Mesenchymal stem cell (in vitro differentiated cells and primary cell): ENCODE measurements around the gene ARHGAP6.
A peak's percentile ranks its signal among the peaks of the same experiment; 100 is the strongest.

ENCODE experiments used
- DNase-seq: peaks from one replicate; pipeline ENCODE4 v3.0.0-alpha.2; 2013
- H2AFZ ChIP-seq: one replicate; pipeline ENCODE4 v1.6.1; 2013; ENCODE audit warnings: low read depth, mild to moderate bottlenecking, control low read depth, inconsistent platforms, low read length, moderate library complexity
- H2AK5ac ChIP-seq: 2 replicates; pipeline ENCODE4 v1.6.1; 2013; ENCODE audit warnings: low read length, moderate library complexity, mild to moderate bottlenecking, inconsistent platforms; ENCODE audit not compliant: severe bottlenecking
- H2BK120ac ChIP-seq: one replicate; pipeline ENCODE4 v1.6.1; 2013; ENCODE audit warnings: low read depth, mild to moderate bottlenecking, inconsistent platforms, low read length, moderate library complexity
- H2BK12ac ChIP-seq, 2 experiments: one replicate each; pipeline ENCODE4 v1.6.1; 2013; ENCODE audit warnings: inconsistent platforms in 2 of 2, low read length in 2 of 2, mild to moderate bottlenecking in 2 of 2, moderate library complexity in 2 of 2, control low read depth in 1 of 2
- H2BK15ac ChIP-seq: one replicate; pipeline ENCODE4 v1.6.1; 2013; ENCODE audit warnings: mild to moderate bottlenecking, low read depth, inconsistent platforms; ENCODE audit not compliant: poor library complexity, severe bottlenecking
- H2BK5ac ChIP-seq: 2 replicates; pipeline ENCODE4 v1.6.1; 2013; ENCODE audit warnings: low read depth, mild to moderate bottlenecking, low read length, control low read depth, inconsistent platforms; ENCODE audit not compliant: poor library complexity, severe bottlenecking
- H3K14ac ChIP-seq, 2 experiments: one replicate each; pipeline ENCODE4 v1.6.1; 2013; ENCODE audit warnings: inconsistent platforms in 2 of 2, low read length in 2 of 2, control low read depth in 1 of 2, mild to moderate bottlenecking in 1 of 2, moderate library complexity in 1 of 2
- H3K18ac ChIP-seq, 2 experiments: one replicate each; pipeline ENCODE4 v1.6.1; 2013; ENCODE audit warnings: inconsistent platforms in 2 of 2, low read length in 2 of 2, control low read depth in 1 of 2, low read depth in 1 of 2, mild to moderate bottlenecking in 1 of 2
- H3K23ac ChIP-seq, 2 experiments: one replicate each; pipeline ENCODE4 v1.6.1; 2013; ENCODE audit warnings: inconsistent platforms in 2 of 2, low read length in 2 of 2, mild to moderate bottlenecking in 2 of 2, moderate library complexity in 2 of 2, control low read depth in 1 of 2
- H3K27ac ChIP-seq: 2 replicates; pipeline ENCODE4 v1.5.1; 2013; ENCODE audit warnings: mild to moderate bottlenecking, moderate library complexity, low read length, control low read depth, inconsistent platforms; ENCODE audit not compliant: poor library complexity, severe bottlenecking
- H3K27me3 ChIP-seq, 2 experiments: 2 replicates each; pipeline versions ENCODE4 v1.6.1 to v1.7.0; 2013; ENCODE audit warnings: low read length in 2 of 2, mild to moderate bottlenecking in 2 of 2, moderate library complexity in 2 of 2, control low read depth in 1 of 2, inconsistent platforms in 1 of 2; ENCODE audit not compliant: control insufficient read depth in 1 of 2, insufficient read depth in 1 of 2
- H3K36me3 ChIP-seq, 2 experiments: 2 replicates each; pipeline versions ENCODE4 v1.6.1 to v1.7.0; 2013; ENCODE audit warnings: low read length in 2 of 2, control low read depth in 1 of 2, inconsistent platforms in 1 of 2, low read depth in 1 of 2, mild to moderate bottlenecking in 1 of 2; ENCODE audit not compliant: insufficient read depth in 2 of 2, control insufficient read depth in 1 of 2
- H3K4ac ChIP-seq, 2 experiments: one replicate each; pipeline ENCODE4 v1.6.1; 2013; ENCODE audit warnings: inconsistent platforms in 2 of 2, low read length in 2 of 2, mild to moderate bottlenecking in 2 of 2, moderate library complexity in 2 of 2, control low read depth in 1 of 2, low read depth in 1 of 2
- H3K4me1 ChIP-seq: 2 replicates; pipeline ENCODE4 v1.6.1; 2013; ENCODE audit warnings: low read depth, low read length, control low read depth; ENCODE audit not compliant: control insufficient read depth, insufficient read depth
- H3K4me2 ChIP-seq: 2 replicates; pipeline ENCODE4 v1.6.1; 2013; ENCODE audit warnings: low read length, mild to moderate bottlenecking, inconsistent platforms; ENCODE audit not compliant: poor library complexity, severe bottlenecking
- H3K4me3 ChIP-seq, 2 experiments: 2 replicates each; pipeline versions ENCODE4 v1.5.1 to v1.7.0; 2013; ENCODE audit warnings: low read length in 2 of 2, mild to moderate bottlenecking in 2 of 2, control low read depth in 1 of 2, low read depth in 1 of 2; ENCODE audit not compliant: insufficient read depth in 1 of 2
- H3K79me1 ChIP-seq: replicated peaks from 2 replicates; pipeline ENCODE4 v1.6.1; 2013; ENCODE audit warnings: mild to moderate bottlenecking, control low read depth, low read length, inconsistent platforms; ENCODE audit not compliant: poor library complexity, severe bottlenecking
- H3K9ac ChIP-seq: 2 replicates; pipeline ENCODE4 v1.7.0; 2013; ENCODE audit warnings: mild to moderate bottlenecking, low read length, moderate library complexity
- H3K9me3 ChIP-seq: 2 replicates; pipeline ENCODE4 v1.7.0; 2013; ENCODE audit warnings: mild to moderate bottlenecking, low read length; ENCODE audit not compliant: control insufficient read depth
- H4K8ac ChIP-seq: one replicate; pipeline ENCODE4 v1.6.1; 2013; ENCODE audit warnings: inconsistent platforms, mild to moderate bottlenecking, low read length, moderate library complexity
- H4K91ac ChIP-seq: one replicate; pipeline ENCODE4 v1.6.1; 2013; ENCODE audit warnings: mild to moderate bottlenecking, low read length, inconsistent platforms
- WGBS: methylation state at CpG from one replicate; pipeline ENCODE4 v1.1.7; 2013; ENCODE audit warnings: mixed read lengths; 5-methylcytosine and 5-hydroxymethylcytosine counted together

The ARHGAP6 gene

GRCh38 chrX:11408109-11408405 lies 257.7 kb downstream of the ARHGAP6 start:
- Histone ChIP-seq H3K4me2 (no peak overlapping the region), H3K18ac (no peak overlapping the region), H3K9ac (no peak overlapping the region), H2AFZ (no peak overlapping the region), H3K23ac (no peak overlapping the region), H4K91ac (no peak overlapping the region), H2BK120ac (peak overlapping the region; percentile 61), H3K36me3 (no peaks in the 10 kb centered on the region), H3K14ac (no peak overlapping the region), H2BK5ac (no peak overlapping the region), H3K27me3 (no peaks in the 10 kb centered on the region), H3K79me1 (no peaks in the 10 kb centered on the region), H2AK5ac (no peak overlapping the region), H3K27ac (no peak overlapping the region), H3K4me3 (no peak overlapping the region), H2BK12ac (no peak overlapping the region), H3K4me1 (no peaks in the 10 kb centered on the region), H3K9me3 (no peaks in the 10 kb centered on the region), H4K8ac (no peak overlapping the region), H3K4ac (no peak overlapping the region), H2BK15ac (no peak overlapping the region)
- DNase-seq = no peak
- WGBS = 82% methylated on average over 5 of the region's 5 CpGs

GRCh38 chrX:11407331-11408108 lies 258.2 kb downstream of the ARHGAP6 start:
- Histone ChIP-seq H4K91ac (no peak overlapping the region), H3K79me1 (no peaks in the 10 kb centered on the region), H3K9ac (no peak overlapping the region), H2BK12ac (no peak overlapping the region), H2BK5ac (no peak overlapping the region), H2AFZ (no peak overlapping the region), H3K23ac (no peak overlapping the region), H3K27me3 (no peaks in the 10 kb centered on the region), H3K36me3 (no peaks in the 10 kb centered on the region), H4K8ac (no peak overlapping the region), H3K4me3 (no peak overlapping the region), H3K18ac (no peak overlapping the region), H2BK15ac (no peak overlapping the region), H2BK120ac (no peak overlapping the region), H3K27ac (no peak overlapping the region), H3K4me1 (no peaks in the 10 kb centered on the region), H2AK5ac (no peak overlapping the region), H3K4ac (no peak overlapping the region), H3K14ac (no peak overlapping the region), H3K9me3 (no peaks in the 10 kb centered on the region), H3K4me2 (no peak overlapping the region)
- WGBS = 69% methylated on average over 2 of the region's 2 CpGs
- peak; percentile 32 for DNase-seq

- H2BK15ac ChIP-seq = no peak overlapping the region
- no peak overlapping the region for H2AFZ ChIP-seq
- no peak overlapping the region for H4K91ac ChIP-seq
- H2BK5ac ChIP-seq = no peak overlapping the region
- H3K9ac ChIP-seq = no peak overlapping the region
- no peak overlapping the region for H2BK120ac ChIP-seq
- no peak overlapping the region for H2BK12ac ChIP-seq
- H3K4me3 ChIP-seq = no peak overlapping the region
- no peak overlapping the region for H3K14ac ChIP-seq
- H3K79me1 ChIP-seq = no peaks in the 10 kb centered on the region
- DNase-seq = peak; percentile 85
- peak overlapping the region in 1 of 2 experiments; percentile 16 for H3K4ac ChIP-seq
- H3K4me2 ChIP-seq = no peak overlapping the region
- no peak overlapping the region for H4K8ac ChIP-seq
- 57% methylated on average over 4 of the region's 9 CpGs for WGBS
- H3K27ac ChIP-seq = no peak overlapping the region
- H3K4me1 ChIP-seq = no peaks in the 10 kb centered on the region
- H3K23ac ChIP-seq = no peak overlapping the region
- H3K9me3 ChIP-seq = no peaks in the 10 kb centered on the region
- H3K18ac ChIP-seq = peak overlapping the region in 1 of 2 experiments; percentile 34
- no peak overlapping the region for H2AK5ac ChIP-seq
- no peaks in the 10 kb centered on the region for H3K36me3 ChIP-seq
- H3K27me3 ChIP-seq = no peaks in the 10 kb centered on the region
These were observed 259.5 kb downstream of the ARHGAP6 start for GRCh38 chrX:11406109-11406765.

DNA sequence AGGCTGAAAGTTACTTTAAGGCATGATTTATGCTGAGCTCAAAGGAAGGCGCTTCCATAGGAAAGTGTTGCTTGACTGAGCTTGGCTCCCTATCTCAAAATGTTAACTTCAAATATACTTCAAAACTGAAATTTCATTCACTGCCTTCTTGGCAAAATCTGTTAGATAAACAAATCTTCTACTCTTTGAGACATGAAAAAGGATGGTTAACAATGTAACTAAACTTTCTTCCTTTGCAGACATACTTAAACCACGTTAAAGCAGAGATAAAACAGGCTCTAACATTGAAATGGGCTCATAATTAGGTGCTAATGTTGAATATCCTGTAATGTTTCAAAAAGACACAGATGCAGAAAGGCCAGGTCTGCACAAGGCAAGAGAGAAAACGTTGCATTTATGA lies 262.1 kb downstream of the ARHGAP6 start:
- H3K4me2 ChIP-seq = no peak overlapping the region
- H3K36me3 ChIP-seq = no peaks in the 10 kb centered on the region
- WGBS = 50% methylated on average over 1 of the region's 3 CpGs
- H4K91ac ChIP-seq = no peak overlapping the region
- H3K27me3 ChIP-seq = no peaks in the 10 kb centered on the region
- H3K23ac ChIP-seq = no peak overlapping the region
- H3K27ac ChIP-seq = no peak overlapping the region
- H3K9me3 ChIP-seq = no peaks in the 10 kb centered on the region
- no peak overlapping the region for H3K4ac ChIP-seq
- no peak overlapping the region for H2BK12ac ChIP-seq
- H2BK5ac ChIP-seq = no peak overlapping the region
- H3K79me1 ChIP-seq = no peaks in the 10 kb centered on the region
- H3K9ac ChIP-seq = no peak overlapping the region
- no peak overlapping the region for H2BK15ac ChIP-seq
- H3K18ac ChIP-seq = no peak overlapping the region
- no peak overlapping the region for H2AFZ ChIP-seq
- H3K4me1 ChIP-seq = no peaks in the 10 kb centered on the region
- no peak for DNase-seq
- H3K14ac ChIP-seq = no peak overlapping the region
- H2BK120ac ChIP-seq = no peak overlapping the region
- no peak overlapping the region for H4K8ac ChIP-seq
- H3K4me3 ChIP-seq = no peak overlapping the region
- no peak overlapping the region for H2AK5ac ChIP-seq
